WTC11 (cell line): ENCODE data around the gene PTPN4. TPM values are rescaled to one million over a fixed set of nuclear protein-coding genes. Genes with fewer than 3 reads are reported as not detected.

Experiments used
- ATAC-seq: fragments of 200-7000 bp; cut with Tn5 transposase; 2 replicates; pipeline ENCODE4 v1.10.0; 2021; ENCODE audit warnings: mild to moderate bottlenecking, moderate library complexity
- Bru-seq: library from RNA; stranded (reverse); fragments of 400-500 nt; gene quantifications from one replicate; lab custom pipeline; 2021; lab: Mats Ljungman, UMichigan
- CTCF ChIA-PET: fragments of 300-600 bp; sonication (Branson Sonifier 250); formaldehyde crosslinking; loops from one replicate; lab custom pipeline; 2021; ENCODE audit warnings: antibody characterized with exemption; lab: Charles Lee
- POLR2A ChIA-PET: fragments of 350-600 bp; sonication (Branson Sonifier 250); formaldehyde crosslinking; loops from one replicate; lab custom pipeline; 2021; ENCODE audit warnings: antibody characterized with exemption; lab: Charles Lee
- DNase-seq: peaks from one replicate; pipeline ENCODE4 v3.0.0; 2021; ENCODE audit warnings: low spot score
- H3K27ac Mint-ChIP-seq: 2 replicates; pipeline ENCODE4 v1.8.0; 2021; ENCODE audit warnings: mixed read lengths
- H3K27me3 Mint-ChIP-seq: 2 replicates; pipeline ENCODE4 v1.8.0; 2021; ENCODE audit warnings: low read depth, mild to moderate bottlenecking, moderate library complexity, mixed read lengths
- H3K36me3 Mint-ChIP-seq: 2 replicates; pipeline ENCODE4 v1.8.0; 2021; ENCODE audit warnings: mixed read lengths
- H3K4me1 Mint-ChIP-seq: 2 replicates; pipeline ENCODE4 v1.8.0; 2022; ENCODE audit warnings: mixed read lengths
- H3K4me3 Mint-ChIP-seq: 2 replicates; pipeline ENCODE4 v1.8.0; 2021; ENCODE audit warnings: mild to moderate bottlenecking, moderate library complexity, mixed read lengths
- H3K9me3 Mint-ChIP-seq: 2 replicates; pipeline ENCODE4 v1.8.0; 2021; ENCODE audit warnings: mixed read lengths
- ARID4B ChIP-seq: sonication (generic); formaldehyde crosslinking; IDR thresholded peaks from 2 replicates; pipeline ENCODE4 v1.8.0; 2023; ENCODE audit warnings: missing genetic modification reagents, mild to moderate bottlenecking, borderline replicate concordance
- ATF2 ChIP-seq: sonication (generic); formaldehyde crosslinking; IDR thresholded peaks from 2 replicates; pipeline ENCODE4 v1.8.1; 2022; ENCODE audit warnings: low read depth, missing genetic modification reagents, borderline replicate concordance
- CREB1 ChIP-seq: sonication (generic); formaldehyde crosslinking; IDR thresholded peaks from 2 replicates; pipeline ENCODE4 v1.8.0; 2023; ENCODE audit warnings: mild to moderate bottlenecking, missing genetic modification reagents
- HMGA2 ChIP-seq: fragments of 250-450 bp; sonication (Bioruptor Pico); IDR thresholded peaks from 2 replicates; pipeline ENCODE4 v1.4.0; 2021; ENCODE audit warnings: mild to moderate bottlenecking, moderate library complexity
- NFYB ChIP-seq: sonication (generic); formaldehyde crosslinking; conservative IDR thresholded peaks from 2 replicates; pipeline ENCODE4 v1.8.0; 2022; ENCODE audit warnings: low read depth, missing genetic modification reagents
- NR1H2 ChIP-seq: sonication (generic); formaldehyde crosslinking; IDR thresholded peaks from 2 replicates; pipeline ENCODE4 v1.9.0; 2021; ENCODE audit warnings: mild to moderate bottlenecking, moderate library complexity, missing genetic modification reagents
- NR2C2 ChIP-seq: sonication (generic); formaldehyde crosslinking; IDR thresholded peaks from 2 replicates; pipeline ENCODE4 v1.8.0; 2022; ENCODE audit warnings: mild to moderate bottlenecking, missing genetic modification reagents
- PRDM15 ChIP-seq: sonication (generic); formaldehyde crosslinking; IDR thresholded peaks from 2 replicates; pipeline ENCODE4 v1.8.0; 2022; ENCODE audit warnings: missing genetic modification reagents
- PRRX2 ChIP-seq: fragments of 250-450 bp; sonication (Bioruptor Pico); IDR thresholded peaks from 2 replicates; pipeline ENCODE4 v1.8.0; 2021; ENCODE audit warnings: mild to moderate bottlenecking
- SOX15 ChIP-seq: fragments of 250-450 bp; sonication (Bioruptor Pico); IDR thresholded peaks from 2 replicates; pipeline ENCODE4 v1.9.0; 2021; ENCODE audit warnings: mild to moderate bottlenecking
- SP1 ChIP-seq: sonication (generic); formaldehyde crosslinking; conservative IDR thresholded peaks from 2 replicates; pipeline ENCODE4 v1.8.1; 2022; ENCODE audit warnings: missing genetic modification reagents
- TP53 ChIP-seq: sonication (generic); formaldehyde crosslinking; IDR thresholded peaks from 2 replicates; pipeline ENCODE4 v1.8.1; 2023; ENCODE audit warnings: mild to moderate bottlenecking, missing genetic modification reagents
- ZNF138 ChIP-seq: sonication (generic); formaldehyde crosslinking; conservative IDR thresholded peaks from 2 replicates; pipeline ENCODE4 v1.8.1; 2022; ENCODE audit warnings: mild to moderate bottlenecking, moderate library complexity, missing genetic modification reagents
- long read RNA-seq, 3 experiments: library from RNA in 1 of 3; library from capped mRNA in 1 of 3; library from polyadenylated mRNA in 1 of 3; unstranded in 2 of 3; stranded (forward) in 1 of 3; transcript quantifications; one replicate each; pipeline ENCODE4 v2.0.0, GENCODE V29; 2021
- total RNA-seq: library from RNA; stranded (reverse); gene quantifications from 3 replicates; pipeline ENCODE4 v1.2.3, GENCODE V29; 2021
- TF ChIP-seq, protein P1 (sequence below): sonication (generic); formaldehyde crosslinking; IDR thresholded peaks from 2 replicates; pipeline ENCODE4 v1.8.1; 2022; ENCODE audit warnings: low read depth, mild to moderate bottlenecking, moderate library complexity, missing genetic modification reagents, borderline replicate concordance
- TF ChIP-seq, protein P2 (sequence below): fragments of 250-450 bp; sonication (Bioruptor Pico); conservative IDR thresholded peaks from 2 replicates; pipeline ENCODE4 v1.9.0; 2021; ENCODE audit warnings: mild to moderate bottlenecking
- TF ChIP-seq, protein P3 (sequence below): fragments of 250-450 bp; sonication (Bioruptor Pico); IDR thresholded peaks from 2 replicates; pipeline ENCODE4 v1.9.0; 2021; ENCODE audit warnings: mild to moderate bottlenecking, borderline replicate concordance

Gene PTPN4
- 79.4 to 85.8 TPM (median 79.7 TPM) in 3 replicates for total RNA-seq
- percentile 91 among the genes with signal in this experiment for Bru-seq, nascent RNA
- long read RNA-seq, experiment 1, full-length matches to known transcripts: 22 of 100 reads
- long read RNA-seq, experiment 1, partial matches to known transcripts: 11 of 100 reads
- long read RNA-seq, experiment 1, other reads (novel, unspliced or antisense): 67 of 100 reads
- long read RNA-seq, experiment 2, full-length matches to known transcripts: 6 of 55 reads
- long read RNA-seq, experiment 2, partial matches to known transcripts: 12 of 55 reads
- long read RNA-seq, experiment 2, other reads (novel, unspliced or antisense): 37 of 55 reads
- long read RNA-seq, experiment 3, partial matches to known transcripts: 1 of 3 reads
- long read RNA-seq, experiment 3, other reads (novel, unspliced or antisense): 2 of 3 reads

DNA sequence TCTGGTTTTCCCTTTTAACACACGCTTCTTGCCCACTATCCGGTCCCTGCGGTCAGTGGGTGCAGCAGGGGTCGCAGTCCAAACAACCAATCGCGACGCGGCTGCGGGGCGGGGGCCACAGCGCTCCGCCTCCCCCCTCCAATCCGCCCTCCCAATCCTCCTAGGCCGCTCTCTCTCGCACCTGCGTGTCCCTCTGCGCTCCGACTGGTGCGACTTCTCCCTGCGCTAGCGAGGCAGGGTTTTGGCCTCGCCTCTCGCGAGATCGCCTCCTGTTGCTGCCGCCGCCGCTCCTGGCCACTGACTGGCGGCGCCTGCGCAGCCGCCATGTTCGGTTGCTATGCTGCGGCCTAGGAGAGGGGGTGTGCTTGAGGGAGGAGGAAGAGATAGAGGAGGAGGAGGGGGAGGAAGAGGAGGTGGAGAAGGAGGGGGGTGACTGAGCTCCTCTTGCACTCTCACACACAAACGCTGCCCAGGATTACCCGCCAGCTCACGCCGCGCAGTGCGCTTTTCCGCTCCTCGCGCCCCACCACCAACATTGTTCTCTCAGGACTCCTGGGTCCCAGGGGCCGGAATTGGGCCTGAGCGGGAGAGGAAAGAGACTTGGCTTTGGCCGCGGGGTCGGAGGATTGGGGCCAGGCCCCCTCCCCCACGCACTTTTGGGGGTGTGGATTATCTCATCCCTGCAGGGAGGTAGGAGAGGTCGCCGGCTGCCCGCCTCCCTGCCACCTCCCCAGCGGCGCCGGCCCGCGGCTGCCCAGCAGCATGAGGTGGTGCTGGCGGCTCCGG is at the start of gene PTPN4:
TSS of gene PTPN4 (plus strand) at position 472 of the 786 bp plus-strand sequence. CDS start 49,932 bp downstream, outside the sequence.
- H3K4me1 Mint-ChIP-seq: peaks cover 30% of the 10 kb centered on the region
- 0 out of 2 replicates have a peak, but pooled peaks cover 2% of the 10 kb centered on the region for H3K36me3 Mint-ChIP-seq
- peak within 1 kb of the TSS; percentile 96 for H3K4me3 Mint-ChIP-seq
- H3K27me3 Mint-ChIP-seq: no peaks in the 10 kb centered on the region
- H3K9me3 Mint-ChIP-seq: peaks cover under 1% of the 10 kb centered on the region
- DNase-seq (peak; percentile 98), ATAC-seq (peak; percentile 96)
- CTCF ChIA-PET: interaction anchor here (0.7 to 1.1 kb wide), 8 partner anchors 12 to 76 kb away, joined by 3 to 6 read pairs (median 4); no protein-coding TSS in a partner anchor
- POLR2A ChIA-PET: interaction anchor here (0.6 to 2.0 kb wide), 17 partner anchors 10 to 677 kb away, joined by 3 to 13 read pairs (median 4); partner anchors contain the start of genes EPB41L5 and TMEM177
- peak within 1 kb of the TSS; percentile 96 for H3K27ac Mint-ChIP-seq
- TF ChIP-seq HMGA2 (CRISPR knock-in tag) (no peak), TP53 (CRISPR knock-in tag) (peak; percentile 81; the same call in 1 of the 2 replicates), PRDM15 (CRISPR knock-in tag) (no peak), NR2C2 (CRISPR knock-in tag) (no peak), ARID4B (CRISPR knock-in tag) (peak; percentile 67; the same call in 1 of the 2 replicates), ATF2 (no peak), PRRX2 (CRISPR knock-in tag) (no peak), SP1 (CRISPR knock-in tag) (peak; percentile 76), SOX15 (CRISPR knock-in tag) (no peak), ZNF138 (no peak), NFYB (CRISPR knock-in tag) (0 out of 2 replicates have a peak, but pooled peaks have one; percentile 48), CREB1 (CRISPR knock-in tag) (no peak), NR1H2 (no peak)
- TF ChIP-seq, protein P1, sequence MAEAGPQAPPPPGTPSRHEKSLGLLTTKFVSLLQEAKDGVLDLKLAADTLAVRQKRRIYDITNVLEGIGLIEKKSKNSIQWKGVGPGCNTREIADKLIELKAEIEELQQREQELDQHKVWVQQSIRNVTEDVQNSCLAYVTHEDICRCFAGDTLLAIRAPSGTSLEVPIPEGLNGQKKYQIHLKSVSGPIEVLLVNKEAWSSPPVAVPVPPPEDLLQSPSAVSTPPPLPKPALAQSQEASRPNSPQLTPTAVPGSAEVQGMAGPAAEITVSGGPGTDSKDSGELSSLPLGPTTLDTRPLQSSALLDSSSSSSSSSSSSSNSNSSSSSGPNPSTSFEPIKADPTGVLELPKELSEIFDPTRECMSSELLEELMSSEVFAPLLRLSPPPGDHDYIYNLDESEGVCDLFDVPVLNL (CRISPR knock-in tag): no peak
- TF ChIP-seq, protein P2, sequence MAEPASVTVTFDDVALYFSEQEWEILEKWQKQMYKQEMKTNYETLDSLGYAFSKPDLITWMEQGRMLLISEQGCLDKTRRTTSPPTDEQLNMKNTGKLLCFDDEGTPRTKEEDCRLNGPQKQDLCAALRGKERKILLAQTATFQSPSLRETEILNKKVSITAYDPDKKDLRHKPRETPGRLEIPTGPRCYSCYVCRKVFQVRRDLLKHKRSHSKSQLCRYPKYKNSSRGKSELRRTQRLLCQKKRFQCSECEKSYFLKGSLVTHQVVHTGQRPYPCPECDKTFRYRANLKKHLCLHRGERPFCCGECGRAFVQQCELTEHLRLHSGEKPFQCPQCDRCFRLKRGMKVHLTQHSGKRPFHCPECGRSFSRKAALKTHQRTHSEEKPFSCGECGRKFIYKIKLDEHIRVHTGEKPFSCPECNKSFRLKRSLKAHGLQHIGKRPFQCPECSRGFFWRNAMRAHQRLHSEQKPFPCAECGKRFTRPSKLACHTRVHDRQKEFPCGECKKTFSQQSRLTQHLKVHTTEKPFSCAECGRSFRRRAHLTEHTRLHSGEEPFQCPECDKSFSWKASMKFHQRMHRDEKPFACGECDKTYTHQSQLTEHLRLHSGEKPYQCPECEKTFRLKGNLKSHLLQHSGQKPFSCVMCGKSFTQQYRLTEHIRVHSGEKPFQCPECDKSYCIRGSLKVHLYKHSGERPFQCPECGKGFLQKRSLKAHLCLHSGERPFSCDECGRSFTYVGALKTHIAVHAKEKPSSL (CRISPR knock-in tag): no peak
- TF ChIP-seq, protein P3, sequence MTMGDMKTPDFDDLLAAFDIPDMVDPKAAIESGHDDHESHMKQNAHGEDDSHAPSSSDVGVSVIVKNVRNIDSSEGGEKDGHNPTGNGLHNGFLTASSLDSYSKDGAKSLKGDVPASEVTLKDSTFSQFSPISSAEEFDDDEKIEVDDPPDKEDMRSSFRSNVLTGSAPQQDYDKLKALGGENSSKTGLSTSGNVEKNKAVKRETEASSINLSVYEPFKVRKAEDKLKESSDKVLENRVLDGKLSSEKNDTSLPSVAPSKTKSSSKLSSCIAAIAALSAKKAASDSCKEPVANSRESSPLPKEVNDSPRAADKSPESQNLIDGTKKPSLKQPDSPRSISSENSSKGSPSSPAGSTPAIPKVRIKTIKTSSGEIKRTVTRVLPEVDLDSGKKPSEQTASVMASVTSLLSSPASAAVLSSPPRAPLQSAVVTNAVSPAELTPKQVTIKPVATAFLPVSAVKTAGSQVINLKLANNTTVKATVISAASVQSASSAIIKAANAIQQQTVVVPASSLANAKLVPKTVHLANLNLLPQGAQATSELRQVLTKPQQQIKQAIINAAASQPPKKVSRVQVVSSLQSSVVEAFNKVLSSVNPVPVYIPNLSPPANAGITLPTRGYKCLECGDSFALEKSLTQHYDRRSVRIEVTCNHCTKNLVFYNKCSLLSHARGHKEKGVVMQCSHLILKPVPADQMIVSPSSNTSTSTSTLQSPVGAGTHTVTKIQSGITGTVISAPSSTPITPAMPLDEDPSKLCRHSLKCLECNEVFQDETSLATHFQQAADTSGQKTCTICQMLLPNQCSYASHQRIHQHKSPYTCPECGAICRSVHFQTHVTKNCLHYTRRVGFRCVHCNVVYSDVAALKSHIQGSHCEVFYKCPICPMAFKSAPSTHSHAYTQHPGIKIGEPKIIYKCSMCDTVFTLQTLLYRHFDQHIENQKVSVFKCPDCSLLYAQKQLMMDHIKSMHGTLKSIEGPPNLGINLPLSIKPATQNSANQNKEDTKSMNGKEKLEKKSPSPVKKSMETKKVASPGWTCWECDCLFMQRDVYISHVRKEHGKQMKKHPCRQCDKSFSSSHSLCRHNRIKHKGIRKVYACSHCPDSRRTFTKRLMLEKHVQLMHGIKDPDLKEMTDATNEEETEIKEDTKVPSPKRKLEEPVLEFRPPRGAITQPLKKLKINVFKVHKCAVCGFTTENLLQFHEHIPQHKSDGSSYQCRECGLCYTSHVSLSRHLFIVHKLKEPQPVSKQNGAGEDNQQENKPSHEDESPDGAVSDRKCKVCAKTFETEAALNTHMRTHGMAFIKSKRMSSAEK (CRISPR knock-in tag): no peak
